ENCODE data around the gene HRH3.

DNA sequence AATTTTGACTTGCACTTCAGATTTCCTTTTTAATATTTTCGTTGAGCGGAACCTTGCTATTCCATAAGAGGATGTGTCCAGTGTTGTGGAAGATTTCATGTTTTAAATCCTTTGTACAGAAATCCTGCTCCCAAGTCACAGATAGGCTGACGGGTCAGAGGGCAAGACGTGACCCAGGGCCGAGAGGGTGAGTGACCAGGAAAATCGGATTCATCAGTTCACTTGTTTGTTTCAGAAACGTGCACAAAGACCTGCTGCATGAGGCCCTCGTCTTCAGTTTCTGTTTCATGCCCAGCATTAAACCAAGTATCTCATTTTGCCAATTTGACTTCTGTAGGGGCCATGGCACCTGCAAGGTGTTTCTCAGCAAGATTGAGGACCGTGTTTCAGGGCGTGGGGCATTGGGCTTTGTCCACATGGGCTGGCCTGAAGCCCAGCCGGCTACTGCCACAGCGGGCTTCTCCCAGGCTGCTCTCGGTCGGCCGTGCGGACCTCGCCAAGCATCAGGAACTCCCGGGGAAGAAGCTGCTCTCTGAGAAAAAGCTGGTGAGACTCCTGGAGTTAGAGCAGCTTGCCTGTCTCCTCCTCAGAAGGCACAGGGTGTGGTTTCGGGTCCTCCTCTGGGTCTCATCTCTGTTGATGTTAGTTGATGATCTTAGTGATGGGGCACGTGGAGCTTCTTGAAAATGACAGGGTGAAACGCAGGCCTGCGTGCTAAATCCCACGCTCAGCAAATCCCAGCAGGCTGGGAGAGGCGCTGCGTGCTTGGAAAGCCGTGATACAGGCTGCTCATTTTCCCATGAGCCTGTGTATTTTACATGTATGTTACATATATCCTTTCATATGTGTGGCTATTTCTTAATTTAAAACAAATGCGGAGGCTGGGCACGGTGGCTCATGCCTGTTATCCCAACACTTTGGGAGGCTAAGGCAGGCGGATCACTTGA is 26.7 kb downstream of the HRH3 start:
- TF ChIP-seq, protein P1, sequence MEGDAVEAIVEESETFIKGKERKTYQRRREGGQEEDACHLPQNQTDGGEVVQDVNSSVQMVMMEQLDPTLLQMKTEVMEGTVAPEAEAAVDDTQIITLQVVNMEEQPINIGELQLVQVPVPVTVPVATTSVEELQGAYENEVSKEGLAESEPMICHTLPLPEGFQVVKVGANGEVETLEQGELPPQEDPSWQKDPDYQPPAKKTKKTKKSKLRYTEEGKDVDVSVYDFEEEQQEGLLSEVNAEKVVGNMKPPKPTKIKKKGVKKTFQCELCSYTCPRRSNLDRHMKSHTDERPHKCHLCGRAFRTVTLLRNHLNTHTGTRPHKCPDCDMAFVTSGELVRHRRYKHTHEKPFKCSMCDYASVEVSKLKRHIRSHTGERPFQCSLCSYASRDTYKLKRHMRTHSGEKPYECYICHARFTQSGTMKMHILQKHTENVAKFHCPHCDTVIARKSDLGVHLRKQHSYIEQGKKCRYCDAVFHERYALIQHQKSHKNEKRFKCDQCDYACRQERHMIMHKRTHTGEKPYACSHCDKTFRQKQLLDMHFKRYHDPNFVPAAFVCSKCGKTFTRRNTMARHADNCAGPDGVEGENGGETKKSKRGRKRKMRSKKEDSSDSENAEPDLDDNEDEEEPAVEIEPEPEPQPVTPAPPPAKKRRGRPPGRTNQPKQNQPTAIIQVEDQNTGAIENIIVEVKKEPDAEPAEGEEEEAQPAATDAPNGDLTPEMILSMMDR (IDR thresholded peaks at IDR 0.05): no peak
- no peak for TF ChIP-seq POLR2A (IDR thresholded peaks at IDR 0.05)
- no peak for TF ChIP-seq POLR2AphosphoS5 (IDR thresholded peaks at IDR 0.05)
